PFSK-1 (cell line): Measurements from ENCODE around the gene APOM.

Source experiments
- FOXP2 ChIP-seq: optimal IDR thresholded peaks from 2 replicates; pipeline ENCODE3; 2011; ENCODE audit warnings: borderline replicate concordance, control low read depth, inconsistent platforms; ENCODE audit not compliant: insufficient read depth; ENCODE audit errors: extremely low read length, extremely low read depth
- POLR2AphosphoS5 ChIP-seq: IDR thresholded peaks from 2 replicates; pipeline ENCODE4 v1.6.1; 2012; ENCODE audit warnings: low read depth, mild to moderate bottlenecking, control low read depth, low read length, moderate library complexity
- REST ChIP-seq, 2 experiments: IDR thresholded peaks; 2 replicates each; pipeline versions ENCODE4 v1.6.1 to v1.8.0; 2011 to 2012; ENCODE audit warnings: low read depth in 2 of 2, low read length in 2 of 2, control low read depth in 1 of 2, inconsistent platforms in 1 of 2, mild to moderate bottlenecking in 1 of 2, moderate library complexity in 1 of 2; ENCODE audit not compliant: insufficient read depth in 1 of 2
- SIN3A ChIP-seq: IDR thresholded peaks from 2 replicates; pipeline ENCODE4 v1.6.1; 2012; ENCODE audit warnings: mild to moderate bottlenecking, low read length, moderate library complexity, borderline replicate concordance; ENCODE audit not compliant: insufficient read depth
- TAF1 ChIP-seq: IDR thresholded peaks from 2 replicates; pipeline ENCODE4 v1.6.1; 2012; ENCODE audit warnings: low read length, control low read depth, borderline replicate concordance; ENCODE audit not compliant: insufficient read depth

APOM gene

GRCh38 chr6:31659649-31660380 lies 4.1 kb downstream of the APOM start:
- TF ChIP-seq TAF1 (no peak), REST (IDR thresholded peaks at IDR 0.05; ENCODE audit: insufficient read depth in 1 of 2, low read depth in 2 of 2, low read length in 2 of 2) (peak; percentile 87 to 91)

- peak; percentile 95 for TF ChIP-seq POLR2AphosphoS5
- peak; percentile 45 to 50; a peak in 1 of 4 replicates for TF ChIP-seq REST (IDR thresholded peaks at IDR 0.05; ENCODE audit: insufficient read depth in 1 of 2, low read depth in 2 of 2, low read length in 2 of 2)
- TF ChIP-seq SIN3A, result peak; percentile 62; the same call in 1 of the 2 replicates
- TF ChIP-seq FOXP2, result no peak
- TF ChIP-seq TAF1, result peak; percentile 88; the same call in 1 of the 2 replicates
Observed at GRCh38 chr6:31660381-31661261, 4.9 kb downstream of the APOM start, which contains the start of gene C6orf47. TSS of gene C6orf47 (minus strand) at chr6:31660778. CDS start at chr6:31659947, 831 bp downstream.

GRCh38 chr6:31661262-31662123 lies 5.8 kb downstream of the APOM start:
- TF ChIP-seq POLR2AphosphoS5 (no peak), REST (IDR thresholded peaks at IDR 0.05; ENCODE audit: insufficient read depth in 1 of 2, low read depth in 2 of 2, low read length in 2 of 2) (no peak), SIN3A (no peak), TAF1 (no peak), FOXP2 (no peak)

GRCh38 chr6:31662124-31662723 lies 6.5 kb downstream of the APOM start:
- TF ChIP-seq FOXP2 (no peak), TAF1 (no peak), REST (IDR thresholded peaks at IDR 0.05; ENCODE audit: insufficient read depth in 1 of 2, low read depth in 2 of 2, low read length in 2 of 2) (no peak), POLR2AphosphoS5 (no peak)
